Measurements from ENCODE around the gene CELA3A.
A peak's percentile ranks its signal among the peaks of the same experiment; 100 is the strongest.
"Not testable (repeated sequence)": the region's sequence is repeated elsewhere in the genome, so short reads cannot be mapped to it uniquely, and the experiment has no call there.

Gene CELA3A

DNA sequence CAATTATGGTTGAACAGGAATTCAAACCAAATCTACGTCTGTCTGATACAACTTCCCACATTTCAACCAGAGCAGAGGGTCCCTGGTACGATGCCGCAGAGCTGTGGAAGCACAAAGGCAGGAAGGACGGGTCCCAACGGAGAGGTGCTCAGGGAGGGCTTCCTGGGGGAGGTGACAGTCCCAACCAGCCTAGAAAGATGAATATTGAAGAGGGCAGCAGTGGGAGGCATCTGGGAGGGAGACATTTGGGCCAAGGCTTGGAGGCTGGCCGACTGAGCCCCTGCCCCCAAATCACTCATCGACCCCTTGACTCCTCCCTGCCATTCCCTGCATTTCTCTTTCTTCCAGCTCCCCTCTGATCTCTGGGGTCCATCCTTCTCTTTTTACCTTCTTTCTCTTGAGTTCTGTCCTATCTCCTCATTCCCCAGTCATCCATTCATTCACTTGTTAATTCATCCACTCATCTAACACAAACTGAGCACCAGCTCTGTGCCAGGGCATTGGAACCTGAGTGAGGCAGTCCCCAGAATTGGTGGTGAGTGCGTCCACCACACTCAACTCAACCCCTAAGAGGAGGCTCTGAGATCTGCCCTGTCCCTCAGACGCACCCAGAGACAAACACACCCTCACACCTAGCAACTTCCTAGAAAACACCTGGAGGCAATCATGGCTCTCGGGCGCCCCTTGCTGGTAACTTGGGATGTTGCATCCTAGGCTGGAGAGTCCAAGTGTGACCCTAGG, 37.8 kb upstream of the CELA3A start:
- Histone ChIP-seq H3K18ac (ENCODE audit: low read depth in 1 of 2, low read length in 2 of 2) (no peak overlapping the region), H3K9me3 (ENCODE audit: control insufficient read depth, low read length) (no peaks in the 10 kb centered on the region), H2BK15ac (ENCODE audit: low read depth, poor library complexity, severe bottlenecking) (no peak overlapping the region), H4K8ac (ENCODE audit: low read length) (peak overlapping the region; percentile 12), H3K4me3 (ENCODE audit: insufficient read depth in 1 of 2, low read depth in 1 of 2, low read length in 2 of 2) (no peak overlapping the region), H3K23ac (ENCODE audit: low read length in 2 of 2) (no peak overlapping the region), H3K4ac (ENCODE audit: low read depth in 1 of 2, low read length in 2 of 2) (no peak overlapping the region), H3K79me1 (replicated peaks; ENCODE audit: low read length, poor library complexity, severe bottlenecking) (no peaks in the 10 kb centered on the region), H3K4me2 (ENCODE audit: low read length, poor library complexity, severe bottlenecking) (no peak overlapping the region), H2AK5ac (ENCODE audit: low read length, severe bottlenecking) (peak overlapping the region; percentile 43), H4K91ac (ENCODE audit: low read length) (no peak overlapping the region), H3K4me1 (ENCODE audit: control insufficient read depth, insufficient read depth, low read depth, low read length) (peaks cover 8% of the 10 kb centered on the region), H3K14ac (ENCODE audit: low read length in 2 of 2) (no peak overlapping the region), H3K9ac (ENCODE audit: low read length) (no peak overlapping the region), H2BK5ac (ENCODE audit: low read depth, low read length, poor library complexity, severe bottlenecking) (no peak overlapping the region), H2BK120ac (ENCODE audit: low read depth, low read length) (no peak overlapping the region), H3K27me3 (ENCODE audit: control insufficient read depth in 1 of 2, insufficient read depth in 1 of 2, low read length in 2 of 2) (no peaks in the 10 kb centered on the region), H2BK12ac (ENCODE audit: low read length in 2 of 2) (peak overlapping the region in 1 of 2 experiments; percentile 11), H2AFZ (ENCODE audit: low read depth, low read length) (no peak overlapping the region), H3K27ac (ENCODE audit: low read length, poor library complexity, severe bottlenecking) (no peak overlapping the region), H3K36me3 (ENCODE audit: control insufficient read depth in 1 of 2, insufficient read depth in 2 of 2, low read depth in 1 of 2, low read length in 2 of 2) (no peaks in the 10 kb centered on the region)
- DNase-seq, result peak; percentile 68
- 48% methylated on average over 11 of the region's 11 CpGs for WGBS

DNA sequence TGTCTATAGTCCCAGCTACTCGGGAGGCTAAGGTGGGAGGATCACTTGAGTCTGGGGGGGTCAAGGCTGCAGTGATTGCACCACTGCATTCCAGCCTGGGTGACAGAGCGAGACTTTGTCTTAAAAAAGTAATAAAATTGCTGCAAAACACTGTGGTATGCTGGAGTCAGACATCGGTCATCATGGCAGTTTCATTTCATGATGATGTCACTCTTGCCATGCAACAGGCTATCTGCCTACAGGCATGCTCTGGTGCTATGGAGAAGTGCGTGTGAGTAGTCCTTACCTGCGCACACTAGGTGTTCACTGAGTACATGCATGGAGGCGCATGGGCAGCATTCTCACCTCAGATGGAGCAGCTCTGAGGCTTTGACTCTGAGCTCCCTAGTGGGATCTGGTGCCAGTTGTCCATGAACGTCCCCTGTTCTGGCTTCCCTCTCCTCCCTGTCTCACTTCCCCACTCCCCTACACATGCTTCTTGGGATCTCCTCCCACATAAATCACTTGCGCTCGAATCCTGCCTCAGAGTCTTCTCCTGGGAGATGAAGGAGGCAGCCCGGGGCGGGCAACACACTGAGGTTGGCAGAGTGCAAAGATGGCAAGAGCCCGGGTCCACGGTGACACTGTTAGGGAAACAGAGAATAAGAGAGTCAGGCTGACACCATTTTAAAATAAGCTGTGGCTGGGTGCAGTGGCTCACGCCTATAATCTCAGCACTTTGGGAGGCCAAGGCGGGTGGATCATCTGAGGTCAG, 35.0 kb upstream of the CELA3A start:
- DNase-seq, result peak; percentile 44
- WGBS, result 83% methylated on average over 15 of the region's 15 CpGs
- H3K27me3 ChIP-seq (ENCODE audit: control insufficient read depth in 1 of 2, insufficient read depth in 1 of 2, low read length in 2 of 2), result no peaks in the 10 kb centered on the region
- H3K9ac ChIP-seq (ENCODE audit: low read length), result no peak overlapping the region
- no peak overlapping the region for H4K91ac ChIP-seq (ENCODE audit: low read length)
- no peaks in the 10 kb centered on the region for H3K9me3 ChIP-seq (ENCODE audit: control insufficient read depth, low read length)
- no peak overlapping the region for H3K23ac ChIP-seq (ENCODE audit: low read length in 2 of 2)
- no peak overlapping the region for H2BK15ac ChIP-seq (ENCODE audit: low read depth, poor library complexity, severe bottlenecking)
- no peak overlapping the region for H3K4me2 ChIP-seq (ENCODE audit: low read length, poor library complexity, severe bottlenecking)
- H3K27ac ChIP-seq (ENCODE audit: low read length, poor library complexity, severe bottlenecking), result no peak overlapping the region
- no peak overlapping the region for H3K14ac ChIP-seq (ENCODE audit: low read length in 2 of 2)
- H3K4ac ChIP-seq (ENCODE audit: low read depth in 1 of 2, low read length in 2 of 2), result peak overlapping the region in 1 of 2 experiments; percentile 26
- no peaks in the 10 kb centered on the region for H3K79me1 ChIP-seq (replicated peaks; ENCODE audit: low read length, poor library complexity, severe bottlenecking)
- no peak overlapping the region for H2BK5ac ChIP-seq (ENCODE audit: low read depth, low read length, poor library complexity, severe bottlenecking)
- peaks cover 8% of the 10 kb centered on the region for H3K4me1 ChIP-seq (ENCODE audit: control insufficient read depth, insufficient read depth, low read depth, low read length)
- H2BK120ac ChIP-seq (ENCODE audit: low read depth, low read length), result no peak overlapping the region
- H2AFZ ChIP-seq (ENCODE audit: low read depth, low read length), result no peak overlapping the region
- no peak overlapping the region for H3K4me3 ChIP-seq (ENCODE audit: insufficient read depth in 1 of 2, low read depth in 1 of 2, low read length in 2 of 2)
- H3K36me3 ChIP-seq (ENCODE audit: control insufficient read depth in 1 of 2, insufficient read depth in 2 of 2, low read depth in 1 of 2, low read length in 2 of 2), result no peaks in the 10 kb centered on the region
- H2BK12ac ChIP-seq (ENCODE audit: low read length in 2 of 2), result no peak overlapping the region
- no peak overlapping the region for H4K8ac ChIP-seq (ENCODE audit: low read length)
- H3K18ac ChIP-seq (ENCODE audit: low read depth in 1 of 2, low read length in 2 of 2), result no peak overlapping the region
- H2AK5ac ChIP-seq (ENCODE audit: low read length, severe bottlenecking), result peak overlapping the region; percentile 84

DNA sequence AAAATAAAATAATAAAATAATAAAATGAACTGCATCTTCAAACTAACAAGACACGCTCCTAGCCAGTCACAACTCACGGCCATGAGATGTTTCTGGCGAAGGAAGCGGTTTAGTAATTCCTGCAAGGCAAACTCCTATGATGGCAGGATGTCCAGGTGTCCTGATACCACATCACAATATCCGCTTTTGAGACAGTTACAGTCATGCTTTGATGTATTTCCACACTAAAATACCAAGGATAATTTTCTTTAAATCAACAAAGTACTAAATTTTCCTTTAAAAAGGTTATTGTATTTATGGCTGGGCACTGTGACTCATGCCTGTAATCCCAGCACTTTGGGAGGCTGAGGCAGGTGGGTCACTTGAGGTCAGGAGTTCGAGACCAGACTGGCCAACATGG, 34.2 kb upstream of the CELA3A start:
- H2AFZ ChIP-seq (ENCODE audit: low read depth, low read length); H4K91ac ChIP-seq (ENCODE audit: low read length); H3K9ac ChIP-seq (ENCODE audit: low read length); H3K27ac ChIP-seq (ENCODE audit: low read length, poor library complexity, severe bottlenecking); H3K14ac ChIP-seq (ENCODE audit: low read length in 2 of 2); H2BK15ac ChIP-seq (ENCODE audit: low read depth, poor library complexity, severe bottlenecking); H3K27me3 ChIP-seq (ENCODE audit: control insufficient read depth in 1 of 2, insufficient read depth in 1 of 2, low read length in 2 of 2); H3K36me3 ChIP-seq (ENCODE audit: control insufficient read depth in 1 of 2, insufficient read depth in 2 of 2, low read depth in 1 of 2, low read length in 2 of 2); H3K23ac ChIP-seq (ENCODE audit: low read length in 2 of 2); H2BK12ac ChIP-seq (ENCODE audit: low read length in 2 of 2); H3K18ac ChIP-seq (ENCODE audit: low read depth in 1 of 2, low read length in 2 of 2); H3K4me1 ChIP-seq (ENCODE audit: control insufficient read depth, insufficient read depth, low read depth, low read length); DNase-seq; H2BK5ac ChIP-seq (ENCODE audit: low read depth, low read length, poor library complexity, severe bottlenecking); H4K8ac ChIP-seq (ENCODE audit: low read length); H3K9me3 ChIP-seq (ENCODE audit: control insufficient read depth, low read length); H2AK5ac ChIP-seq (ENCODE audit: low read length, severe bottlenecking); H3K79me1 ChIP-seq (replicated peaks; ENCODE audit: low read length, poor library complexity, severe bottlenecking); H2BK120ac ChIP-seq (ENCODE audit: low read depth, low read length); H3K4me3 ChIP-seq (ENCODE audit: insufficient read depth in 1 of 2, low read depth in 1 of 2, low read length in 2 of 2); H3K4ac ChIP-seq (ENCODE audit: low read depth in 1 of 2, low read length in 2 of 2); H3K4me2 ChIP-seq (ENCODE audit: low read length, poor library complexity, severe bottlenecking): not testable (repeated sequence)
- 93% methylated on average over 4 of the region's 6 CpGs for WGBS

DNA sequence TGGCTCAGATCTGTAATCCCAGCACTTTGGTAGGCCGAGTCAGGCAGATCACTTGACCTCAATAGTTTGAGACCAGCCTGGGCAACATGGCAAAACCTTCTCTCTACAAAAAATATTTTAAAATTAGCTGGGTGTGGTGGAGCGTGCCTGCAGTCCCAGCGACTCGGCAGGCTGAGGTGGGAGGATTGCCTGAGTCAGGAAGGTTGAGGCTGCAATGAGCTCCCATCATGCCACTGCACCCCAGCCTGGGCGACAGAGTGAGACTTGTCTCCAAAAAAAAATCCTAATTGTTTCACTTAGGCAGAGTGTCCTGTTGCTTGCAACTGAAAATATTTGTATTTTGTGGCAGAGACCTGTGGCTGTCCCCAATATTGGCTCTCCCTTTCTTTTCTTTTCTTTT, 32.4 kb upstream of the CELA3A start:
- H3K4ac ChIP-seq (ENCODE audit: low read depth in 1 of 2, low read length in 2 of 2); H3K18ac ChIP-seq (ENCODE audit: low read depth in 1 of 2, low read length in 2 of 2); H3K27me3 ChIP-seq (ENCODE audit: control insufficient read depth in 1 of 2, insufficient read depth in 1 of 2, low read length in 2 of 2); H3K9me3 ChIP-seq (ENCODE audit: control insufficient read depth, low read length); H3K4me2 ChIP-seq (ENCODE audit: low read length, poor library complexity, severe bottlenecking); H4K8ac ChIP-seq (ENCODE audit: low read length); H3K4me3 ChIP-seq (ENCODE audit: insufficient read depth in 1 of 2, low read depth in 1 of 2, low read length in 2 of 2); H4K91ac ChIP-seq (ENCODE audit: low read length); H2BK5ac ChIP-seq (ENCODE audit: low read depth, low read length, poor library complexity, severe bottlenecking); H2BK12ac ChIP-seq (ENCODE audit: low read length in 2 of 2); H2BK120ac ChIP-seq (ENCODE audit: low read depth, low read length); H2BK15ac ChIP-seq (ENCODE audit: low read depth, poor library complexity, severe bottlenecking); H3K27ac ChIP-seq (ENCODE audit: low read length, poor library complexity, severe bottlenecking); H3K23ac ChIP-seq (ENCODE audit: low read length in 2 of 2); H3K9ac ChIP-seq (ENCODE audit: low read length); H3K79me1 ChIP-seq (replicated peaks; ENCODE audit: low read length, poor library complexity, severe bottlenecking); H2AK5ac ChIP-seq (ENCODE audit: low read length, severe bottlenecking); H2AFZ ChIP-seq (ENCODE audit: low read depth, low read length); H3K4me1 ChIP-seq (ENCODE audit: control insufficient read depth, insufficient read depth, low read depth, low read length); H3K14ac ChIP-seq (ENCODE audit: low read length in 2 of 2); H3K36me3 ChIP-seq (ENCODE audit: control insufficient read depth in 1 of 2, insufficient read depth in 2 of 2, low read depth in 1 of 2, low read length in 2 of 2); DNase-seq: not testable (repeated sequence)
- 100% methylated on average over 3 of the region's 5 CpGs for WGBS

Measured in mesenchymal stem cell (in vitro differentiated cells and primary cell).